ENCODE measurements around the gene RAP1GAP2. TPM values are rescaled to one million over a fixed set of nuclear protein-coding genes. Genes with fewer than 3 reads are reported as not detected.

Gene RAP1GAP2
- polyA plus RNA-seq, 1 of the 3 experiments (the other 2 are of a cell fraction): 22.0 TPM

- H3K9me3 ChIP-seq: no peaks in the 10 kb centered on the region
- H3K36me3 ChIP-seq (replicated peaks in 1 of 2; ENCODE audit: control insufficient read depth in 1 of 2, insufficient read depth in 2 of 2, low read length in 1 of 2): no peaks in the 10 kb centered on the region
- H3F3A ChIP-seq (replicated peaks; ENCODE audit: insufficient read depth): no peaks in the 10 kb centered on the region
- 58% methylated on average over 14 of the region's 15 CpGs for WGBS (ENCODE audit: low lambda C conversion rate)
- no peak overlapping the region for H2AFZ ChIP-seq (ENCODE audit: low read depth)
- no peaks in the 10 kb centered on the region; the same call in 1 of the 2 replicates for H3K27me3 ChIP-seq (ENCODE audit: insufficient read depth)
- H3K4me3 ChIP-seq (ENCODE audit: low read depth in 2 of 2, low read length in 1 of 2): no peak overlapping the region
- no peak overlapping the region for H3K4me2 ChIP-seq
- H3K79me2 ChIP-seq (ENCODE audit: insufficient read depth): no peaks in the 10 kb centered on the region
- ChIA-PET CTCF (interaction anchor here (1.9 to 3.1 kb wide), 2 partner anchors 11 to 30 kb away, joined by 8 to 22 read pairs; no protein-coding TSS in a partner anchor), POLR2A (interaction anchor here (0.8 to 1.0 kb wide), 2 partner anchors 10 to 11 kb away, joined by 4 to 6 read pairs; no protein-coding TSS in a partner anchor)
- H3K4me1 ChIP-seq (ENCODE audit: control insufficient read depth in 1 of 2, insufficient read depth in 2 of 2, low read depth in 1 of 2, low read length in 1 of 2): peaks cover 0 to 18% of the 10 kb centered on the region in 2 experiments; a peak in 1 of 4 replicates
- DNase-seq: peak; percentile 47
- H4K20me1 ChIP-seq (ENCODE audit: insufficient read depth): no peaks in the 10 kb centered on the region
- TF ChIP-seq TAF1 (IDR thresholded peaks at IDR 0.05; ENCODE audit: borderline replicate concordance, low read depth, low read length): no peak
- TF ChIP-seq EP300 (IDR thresholded peaks at IDR 0.05; ENCODE audit: borderline replicate concordance in 1 of 2, low read depth in 1 of 2, low read length in 1 of 2): no peak
- no peak for TF ChIP-seq FOXM1 (IDR thresholded peaks at IDR 0.05; ENCODE audit: low read depth)
- TF ChIP-seq ELF1 (IDR thresholded peaks at IDR 0.05): no peak
- TF ChIP-seq JUND (IDR thresholded peaks at IDR 0.05): no peak
- no peak for TF ChIP-seq YY1 (IDR thresholded peaks at IDR 0.05; ENCODE audit: low read depth)
- TF ChIP-seq IRF3 (IDR thresholded peaks at IDR 0.05; ENCODE audit: low read depth, low read length): no peak
- no peak for TF ChIP-seq RXRA (IDR thresholded peaks at IDR 0.05; ENCODE audit: borderline replicate concordance, low read depth)
- no peak for TF ChIP-seq NFIC (IDR thresholded peaks at IDR 0.05; ENCODE audit: borderline replicate concordance)
- TF ChIP-seq TEAD4 (IDR thresholded peaks at IDR 0.05; ENCODE audit: borderline replicate concordance, insufficient read depth): no peak
- no peak for TF ChIP-seq RCOR1 (IDR thresholded peaks at IDR 0.05; ENCODE audit: low read length)
- H3K9ac ChIP-seq: no peak overlapping the region
- H3K27ac ChIP-seq (ENCODE audit: low read depth in 2 of 2, low read length in 1 of 2): peak overlapping the region in 1 of 2 experiments; percentile 12; a peak in 1 of 4 replicates
- no peaks in the 10 kb centered on the region for H3K9me2 ChIP-seq
Measured at GRCh38 chr17:2797226-2797625, 988 bp downstream of the RAP1GAP2 start.

GRCh38 chr17:2797637-2798036, 1.4 kb downstream of the RAP1GAP2 start:
- H3K36me3 ChIP-seq (replicated peaks in 1 of 2; ENCODE audit: control insufficient read depth in 1 of 2, insufficient read depth in 2 of 2, low read length in 1 of 2): no peaks in the 10 kb centered on the region
- peak; percentile 79 for DNase-seq
- H3F3A ChIP-seq (replicated peaks; ENCODE audit: insufficient read depth): no peaks in the 10 kb centered on the region
- no peaks in the 10 kb centered on the region for H3K79me2 ChIP-seq (ENCODE audit: insufficient read depth)
- H3K9me2 ChIP-seq: no peaks in the 10 kb centered on the region
- no peak overlapping the region for H3K9ac ChIP-seq
- H4K20me1 ChIP-seq (ENCODE audit: insufficient read depth): no peaks in the 10 kb centered on the region
- no peaks in the 10 kb centered on the region; the same call in 1 of the 2 replicates for H3K27me3 ChIP-seq (ENCODE audit: insufficient read depth)
- 47% methylated on average over 7 of the region's 11 CpGs for WGBS (ENCODE audit: low lambda C conversion rate)
- H3K27ac ChIP-seq (ENCODE audit: low read depth in 2 of 2, low read length in 1 of 2): peak overlapping the region in 1 of 2 experiments; percentile 12; a peak in 1 of 4 replicates
- POLR2A ChIA-PET: interaction anchor here (0.8 to 1.0 kb wide), 2 partner anchors 11 to 24 kb away, joined by 3 to 4 read pairs; no protein-coding TSS in a partner anchor
- no peaks in the 10 kb centered on the region for H3K9me3 ChIP-seq
- H3K4me2 ChIP-seq: no peak overlapping the region
- H2AFZ ChIP-seq (ENCODE audit: low read depth): no peak overlapping the region
- H3K4me1 ChIP-seq (ENCODE audit: control insufficient read depth in 1 of 2, insufficient read depth in 2 of 2, low read depth in 1 of 2, low read length in 1 of 2): peaks cover 0 to 18% of the 10 kb centered on the region in 2 experiments; a peak in 1 of 4 replicates
- TF ChIP-seq MXI1 (IDR thresholded peaks at IDR 0.05; ENCODE audit: low read depth, low read length) (peak; percentile 21; the same call in 1 of the 2 replicates), RFX5 (IDR thresholded peaks at IDR 0.05; ENCODE audit: low read length) (no peak), TCF12 (IDR thresholded peaks at IDR 0.05) (no peak), NFIC (IDR thresholded peaks at IDR 0.05; ENCODE audit: borderline replicate concordance) (no peak), GABPA (IDR thresholded peaks at IDR 0.05; ENCODE audit: low read depth) (no peak), RAD21 (IDR thresholded peaks at IDR 0.05; ENCODE audit: low read length) (no peak)
- no peak overlapping the region for H3K4me3 ChIP-seq (ENCODE audit: low read depth in 2 of 2, low read length in 1 of 2)
- CTCF ChIA-PET: interaction anchor here (1.9 to 3.1 kb wide), 2 partner anchors 12 to 30 kb away, joined by 8 to 22 read pairs; no protein-coding TSS in a partner anchor

Measured in SK-N-SH (cell line).